ENCODE measurements around the gene FGGY. TPM values are rescaled to one million over a fixed set of nuclear protein-coding genes. Genes with fewer than 3 reads are reported as not detected.

Gene FGGY
- total and polyA plus RNA-seq, 2 donors (not counting 3 experiments of a cell fraction or from before 2014, with no cell fraction given): 5.6 to 6.4 TPM

GRCh38 chr1:59720326-59721115, 423.6 kb downstream of the FGGY start:
- DNase-seq (ENCODE audit: low read depth, low spot score) (no peak), FAIRE-seq (no peak)
- dilution Hi-C loops (cut with MboI; ENCODE audit: extremely low pct_ligation_motif_present, low sequenced_read_pairs) (no loop called here), intact Hi-C loops (cut with micrococcal nuclease) (no loop called here)
- ChIA-PET POLR2A (no interaction called here), CTCF (no interaction called here)
- Histone ChIP-seq H3K9me1 (replicated peaks; ENCODE audit: control insufficient read depth, extremely low read depth, insufficient read depth, low read length) (no peaks in the 10 kb centered on the region), H4K20me1 (replicated peaks; ENCODE audit: control insufficient read depth, extremely low read depth, insufficient read depth, low read length) (no peaks in the 10 kb centered on the region), H3K4me2 (ENCODE audit: insufficient read depth, low read length) (no peak overlapping the region), H2AFZ (ENCODE audit: low read depth, low read length) (no peak overlapping the region), H3K4me1 (ENCODE audit: control insufficient read depth, extremely low read depth, insufficient read depth, low read length) (peaks cover 4% of the 10 kb centered on the region), H3K27me3 (ENCODE audit: control insufficient read depth in 2 of 2, insufficient read depth in 2 of 2, low read length in 2 of 2) (no peaks in the 10 kb centered on the region), H3K4me3 (replicated peaks in 1 of 3; ENCODE audit: insufficient read depth in 1 of 3, low read depth in 1 of 3, low read length in 3 of 3) (no peak overlapping the region), H3K36me3 (ENCODE audit: control insufficient read depth in 2 of 2, extremely low read depth in 1 of 2, insufficient read depth in 2 of 2, low read length in 2 of 2) (no peaks in the 10 kb centered on the region), H3K9me3 (replicated peaks; ENCODE audit: control insufficient read depth, insufficient read depth, low read length) (no peaks in the 10 kb centered on the region), H3K27ac (ENCODE audit: insufficient read depth, low read depth, low read length) (no peak overlapping the region), H3K79me2 (ENCODE audit: control insufficient read depth, insufficient read depth, low read length) (no peaks in the 10 kb centered on the region), H3K9ac (replicated peaks; ENCODE audit: extremely low read depth, insufficient read depth, low read length) (no peak overlapping the region)
- BruUV-seq (replicated peaks): no TSS peak
- TF ChIP-seq POLR2A (IDR thresholded peaks at IDR 0.05; ENCODE audit: low read depth, low read length) (no peak), FOS (IDR thresholded peaks at IDR 0.05; ENCODE audit: borderline replicate concordance, insufficient read depth, low read length) (no peak), POLR2AphosphoS5 (IDR thresholded peaks at IDR 0.05; ENCODE audit: insufficient read depth, low read depth, low read length) (no peak), MAX (IDR thresholded peaks at IDR 0.05; ENCODE audit: insufficient read depth, insufficient read length) (no peak), CTCF (IDR thresholded peaks at IDR 0.05; ENCODE audit: extremely low read depth in 1 of 2, insufficient read depth in 1 of 2, low read depth in 1 of 2, low read length in 2 of 2) (no peak), EZH2 (IDR thresholded peaks at IDR 0.05; ENCODE audit: borderline replicate concordance, low read depth, low read length, severe bottlenecking) (no peak), MYC (IDR thresholded peaks at IDR 0.05; ENCODE audit: low read depth, low read length) (no peak), GATA2 (IDR thresholded peaks at IDR 0.05; ENCODE audit: insufficient read depth, insufficient read length, low read depth, low read length) (no peak), JUN (IDR thresholded peaks at IDR 0.05; ENCODE audit: borderline replicate concordance, insufficient read depth, insufficient read length, low read depth) (no peak)

All from endothelial cell of umbilical vein (primary cell).